ENCODE results near the gene ST6GALNAC6. TPM values are rescaled to one million over a fixed set of nuclear protein-coding genes. Genes with fewer than 3 reads are reported as not detected.

ST6GALNAC6 gene
- total and polyA plus RNA-seq, 2 of the 4 experiments (the other 2 are of a cell fraction), result 35.7 to 48.6 TPM

DNA sequence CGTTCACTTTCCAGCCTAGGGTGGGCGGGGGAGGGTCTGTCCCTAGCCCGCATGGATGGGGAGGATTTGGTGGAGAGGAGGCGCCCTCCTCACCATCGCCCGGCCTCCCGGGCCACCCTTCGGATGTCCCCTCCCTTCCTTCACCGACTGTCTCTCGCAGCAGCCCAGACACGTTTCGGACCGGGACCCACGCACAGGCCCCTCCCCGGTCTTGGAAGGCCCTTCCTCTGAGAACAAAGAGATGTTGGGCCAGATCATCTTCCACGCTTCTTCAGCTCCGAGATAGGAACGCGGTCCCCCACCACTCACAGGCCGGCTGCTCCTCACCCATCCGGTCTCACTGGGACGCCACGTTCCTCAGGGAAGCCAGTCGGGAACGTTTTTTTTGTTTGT lies 38.9 kb upstream of the ST6GALNAC6 start:
- H3K9ac ChIP-seq (ENCODE audit: low read depth, low read length), result no peak overlapping the region
- H4K91ac ChIP-seq (ENCODE audit: insufficient read depth, low read depth, low read length), result peak overlapping the region; percentile 72; the same call in 1 of the 2 replicates
- ATAC-seq (ENCODE audit: low read depth) (no peak; the same call in 1 of the 2 replicates), DNase-seq (no peak)
- H4K8ac ChIP-seq (ENCODE audit: low read depth in 2 of 2, low read length in 2 of 2), result peak overlapping the region; percentile 90 to 94
- intact Hi-C loops (cut with micrococcal nuclease) (no loop called here), in situ Hi-C loops (cut with MboI; ENCODE audit: low sequenced_read_pairs) (loop anchor here (5.0 kb wide), 1 partner anchor 159 kb away; no protein-coding TSS in a partner anchor), dilution Hi-C loops (cut with HindIII; ENCODE audit: low sequenced_read_pairs, unreplicated experiment) (no loop called here)
- peak overlapping the region; percentile 62; the same call in 1 of the 2 replicates for H3K4me2 ChIP-seq (ENCODE audit: low read depth, low read length)
- POLR2A ChIA-PET (ENCODE audit: unreplicated experiment), result no interaction called here
- H3K23ac ChIP-seq (ENCODE audit: low read depth, low read length), result peak overlapping the region; percentile 83; the same call in 1 of the 2 replicates
- 80% methylated on average over 1 of the region's 25 CpGs; no CpG with 5 or more reads in 1 of the 2 experiments for WGBS, 2 experiments (ENCODE audit: extremely low coverage in 2 of 2, insufficient read length in 1 of 2)
- peak overlapping the region; percentile 96 for H2AFZ ChIP-seq (replicated peaks; ENCODE audit: low read length, poor library complexity)
- peak overlapping the region; percentile 61; the same call in 1 of the 2 replicates for H2AK5ac ChIP-seq (ENCODE audit: low read depth, low read length)
- H3K4ac ChIP-seq (ENCODE audit: low read depth, low read length), result peak overlapping the region; percentile 80
- peaks cover 19% of the 10 kb centered on the region for H3K36me3 ChIP-seq (ENCODE audit: control insufficient read depth, insufficient read depth, low read length)
- peaks cover 26% of the 10 kb centered on the region for H3K9me1 ChIP-seq (ENCODE audit: insufficient read depth, low read length)
- peaks cover 16 to 42% of the 10 kb centered on the region in 2 experiments; a peak in 3 of 4 replicates for H3K79me1 ChIP-seq (ENCODE audit: low read depth in 1 of 2, low read length in 2 of 2)
- H3K14ac ChIP-seq (replicated peaks; ENCODE audit: low read depth, low read length), result peak overlapping the region; percentile 93
- no peak overlapping the region for H2BK5ac ChIP-seq (ENCODE audit: low read depth, low read length, poor library complexity, severe bottlenecking)
- no peaks in the 10 kb centered on the region for H3K9me3 ChIP-seq (ENCODE audit: control insufficient read depth, insufficient read depth, low read length)
- H3K4me3 ChIP-seq (ENCODE audit: insufficient read depth, low read depth, low read length), result no peak overlapping the region
- peak overlapping the region; percentile 99 for H2AK9ac ChIP-seq (replicated peaks; ENCODE audit: low read depth, low read length, poor library complexity)
- H3K27ac ChIP-seq (ENCODE audit: insufficient read depth, low read length), result no peak overlapping the region
- H2BK120ac ChIP-seq (ENCODE audit: low read depth, low read length), result peak overlapping the region; percentile 38; the same call in 1 of the 2 replicates
- no peak overlapping the region; the same call in 1 of the 2 replicates for H3K56ac ChIP-seq (ENCODE audit: extremely low read depth, insufficient read depth, low read length)
- 0 out of 3 replicates have a peak overlapping the region, but pooled peaks have one; percentile 13 for H2BK15ac ChIP-seq (ENCODE audit: low read depth, low read length)
- CTCF ChIA-PET, result no interaction called here
- no peak overlapping the region for H2BK20ac ChIP-seq (ENCODE audit: low read depth, low read length)
- no TSS peak for BruUV-seq (replicated peaks)
- TF ChIP-seq BHLHE40 (IDR thresholded peaks at IDR 0.05; ENCODE audit: low read depth, low read length) (no peak), POLR2A (IDR thresholded peaks at IDR 0.05; ENCODE audit: low read depth, low read length) (no peak), MXI1 (IDR thresholded peaks at IDR 0.05; ENCODE audit: borderline replicate concordance, low read depth, low read length) (no peak), RFX5 (IDR thresholded peaks at IDR 0.05; ENCODE audit: low read depth, low read length) (no peak), CEBPB (IDR thresholded peaks at IDR 0.05; ENCODE audit: low read depth, low read length) (no peak)
- TF ChIP-seq, protein P1, sequence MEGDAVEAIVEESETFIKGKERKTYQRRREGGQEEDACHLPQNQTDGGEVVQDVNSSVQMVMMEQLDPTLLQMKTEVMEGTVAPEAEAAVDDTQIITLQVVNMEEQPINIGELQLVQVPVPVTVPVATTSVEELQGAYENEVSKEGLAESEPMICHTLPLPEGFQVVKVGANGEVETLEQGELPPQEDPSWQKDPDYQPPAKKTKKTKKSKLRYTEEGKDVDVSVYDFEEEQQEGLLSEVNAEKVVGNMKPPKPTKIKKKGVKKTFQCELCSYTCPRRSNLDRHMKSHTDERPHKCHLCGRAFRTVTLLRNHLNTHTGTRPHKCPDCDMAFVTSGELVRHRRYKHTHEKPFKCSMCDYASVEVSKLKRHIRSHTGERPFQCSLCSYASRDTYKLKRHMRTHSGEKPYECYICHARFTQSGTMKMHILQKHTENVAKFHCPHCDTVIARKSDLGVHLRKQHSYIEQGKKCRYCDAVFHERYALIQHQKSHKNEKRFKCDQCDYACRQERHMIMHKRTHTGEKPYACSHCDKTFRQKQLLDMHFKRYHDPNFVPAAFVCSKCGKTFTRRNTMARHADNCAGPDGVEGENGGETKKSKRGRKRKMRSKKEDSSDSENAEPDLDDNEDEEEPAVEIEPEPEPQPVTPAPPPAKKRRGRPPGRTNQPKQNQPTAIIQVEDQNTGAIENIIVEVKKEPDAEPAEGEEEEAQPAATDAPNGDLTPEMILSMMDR (conservative IDR thresholded peaks at IDR 0.05; ENCODE audit: low read depth, low read length), result no peak
- TF ChIP-seq, protein P2, sequence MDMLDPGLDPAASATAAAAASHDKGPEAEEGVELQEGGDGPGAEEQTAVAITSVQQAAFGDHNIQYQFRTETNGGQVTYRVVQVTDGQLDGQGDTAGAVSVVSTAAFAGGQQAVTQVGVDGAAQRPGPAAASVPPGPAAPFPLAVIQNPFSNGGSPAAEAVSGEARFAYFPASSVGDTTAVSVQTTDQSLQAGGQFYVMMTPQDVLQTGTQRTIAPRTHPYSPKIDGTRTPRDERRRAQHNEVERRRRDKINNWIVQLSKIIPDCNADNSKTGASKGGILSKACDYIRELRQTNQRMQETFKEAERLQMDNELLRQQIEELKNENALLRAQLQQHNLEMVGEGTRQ (IDR thresholded peaks at IDR 0.05; ENCODE audit: low read depth, low read length), result no peak
- no peaks in the 10 kb centered on the region for H3K27me3 ChIP-seq (ENCODE audit: control insufficient read depth, insufficient read depth, low read length)
- H3K4me1 ChIP-seq (ENCODE audit: control insufficient read depth, insufficient read depth, low read length), result peaks cover 19% of the 10 kb centered on the region
- peaks cover 27% of the 10 kb centered on the region for H4K20me1 ChIP-seq (ENCODE audit: insufficient read depth, low read length)
- H3K18ac ChIP-seq (ENCODE audit: low read depth, low read length), result no peak overlapping the region
- peak overlapping the region; percentile 74 for H4K5ac ChIP-seq (ENCODE audit: low read depth, low read length)

All from IMR-90 (cell line).